ENCODE measurements around the gene MRPS7. TPM values are rescaled to one million over a fixed set of nuclear protein-coding genes. Genes with fewer than 3 reads are reported as not detected.
"Not testable (repeated sequence)": the region's sequence is repeated elsewhere in the genome, so short reads cannot be mapped to it uniquely, and the experiment has no call there.

Gene MRPS7
- total RNA-seq, 2 donors from 2014 or later: 33.9 to 35.6 TPM

- H3K4me3 Mint-ChIP-seq: peak overlapping the region; percentile 89
- ATAC-seq (peak; percentile 32), DNase-seq (peak; percentile 29 to 32 (median 30))
- peaks cover 2% of the 10 kb centered on the region for H3K36me3 Mint-ChIP-seq (ENCODE audit: low read depth)
- peaks cover 26% of the 10 kb centered on the region for H3K4me1 Mint-ChIP-seq
- H3K27me3 Mint-ChIP-seq: no peaks in the 10 kb centered on the region
- no peaks in the 10 kb centered on the region for H3K9me3 ChIP-seq (ENCODE audit: control insufficient read depth, low read length, poor library complexity, severe bottlenecking)
- peak overlapping the region; percentile 80 for H3K27ac Mint-ChIP-seq
Observed at GRCh38 chr17:75270218-75270965, 8.7 kb downstream of the MRPS7 start.

DNA sequence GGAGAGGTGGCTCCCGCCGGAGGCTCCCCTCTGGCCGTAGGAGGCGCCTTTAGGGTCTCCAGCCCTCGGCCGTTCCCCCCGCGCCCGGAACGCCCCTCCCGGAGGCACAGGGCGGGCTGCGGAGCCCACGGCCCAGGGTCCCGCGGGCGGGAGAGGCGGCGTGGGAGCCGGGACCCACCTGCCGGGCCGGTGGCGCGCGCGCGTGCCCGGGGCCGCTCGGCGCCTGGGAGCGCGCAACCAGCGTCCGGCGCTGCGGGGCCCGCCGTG, 9.2 kb downstream of the MRPS7 start, which contains the start of gene MIF4GD:
MIF4GD (minus strand) TSS at position 266 of the 267 bp plus-strand sequence. CDS start 1,036 bp downstream, outside the sequence.
- H3K9me3 ChIP-seq (ENCODE audit: control insufficient read depth, low read length, poor library complexity, severe bottlenecking): no peaks in the 10 kb centered on the region
- peak within 1 kb of the TSS; percentile 90 for H3K4me3 Mint-ChIP-seq
- ATAC-seq: no peak
- peaks cover 26% of the 10 kb centered on the region for H3K4me1 Mint-ChIP-seq
- H3K27ac Mint-ChIP-seq: peak within 1 kb of the TSS; percentile 80
- DNase-seq: no peak
- H3K27me3 Mint-ChIP-seq: no peaks in the 10 kb centered on the region
- H3K36me3 Mint-ChIP-seq (ENCODE audit: low read depth): peaks cover 2% of the 10 kb centered on the region

- Mint-ChIP-seq H3K27me3 (no peaks in the 10 kb centered on the region), H3K4me1 (peaks cover 26% of the 10 kb centered on the region), H3K36me3 (ENCODE audit: low read depth) (peaks cover 2% of the 10 kb centered on the region), H3K4me3 (peak overlapping the region; percentile 90), H3K27ac (peak overlapping the region; percentile 74)
- H3K9me3 ChIP-seq (ENCODE audit: control insufficient read depth, low read length, poor library complexity, severe bottlenecking): no peaks in the 10 kb centered on the region
- ATAC-seq: peak; percentile 92
- DNase-seq: peak; percentile 85 to 92 (median 88)
Observed at GRCh38 chr17:75271233-75271954, 9.7 kb downstream of the MRPS7 start.

- ATAC-seq (no peak), DNase-seq (no peak)
- Mint-ChIP-seq H3K27ac (peak overlapping the region; percentile 81), H3K4me3 (peak overlapping the region; percentile 90), H3K36me3 (ENCODE audit: low read depth) (peaks cover 2% of the 10 kb centered on the region), H3K27me3 (no peaks in the 10 kb centered on the region), H3K4me1 (peaks cover 26% of the 10 kb centered on the region)
- no peaks in the 10 kb centered on the region for H3K9me3 ChIP-seq (ENCODE audit: control insufficient read depth, low read length, poor library complexity, severe bottlenecking)
Observed at GRCh38 chr17:75271955-75272847, 10.5 kb downstream of the MRPS7 start.

DNA sequence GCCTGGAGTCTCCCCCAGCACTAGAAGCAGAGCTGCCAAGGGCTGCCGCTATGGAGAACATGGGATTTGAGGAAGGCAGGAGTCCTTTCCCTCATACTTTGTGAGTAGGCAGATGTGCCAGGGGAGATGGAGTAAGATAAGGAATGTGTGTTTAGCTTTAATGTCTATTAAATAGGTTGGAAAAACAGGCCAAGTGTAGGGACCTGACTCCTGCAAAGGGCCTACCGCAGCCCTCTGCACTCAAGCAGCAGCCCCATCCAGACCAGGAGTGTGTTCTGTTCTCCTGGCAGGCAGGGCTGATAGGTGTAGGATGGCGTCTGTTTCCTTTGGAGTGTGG, 11.1 kb downstream of the MRPS7 start:
- peak overlapping the region; percentile 90 for H3K4me3 Mint-ChIP-seq
- peak overlapping the region; percentile 81 for H3K27ac Mint-ChIP-seq
- H3K27me3 Mint-ChIP-seq: no peaks in the 10 kb centered on the region
- peaks cover 2% of the 10 kb centered on the region for H3K36me3 Mint-ChIP-seq (ENCODE audit: low read depth)
- no peak for DNase-seq
- H3K4me1 Mint-ChIP-seq: peaks cover 26% of the 10 kb centered on the region
- no peak for ATAC-seq
- no peaks in the 10 kb centered on the region for H3K9me3 ChIP-seq (ENCODE audit: control insufficient read depth, low read length, poor library complexity, severe bottlenecking)

DNA sequence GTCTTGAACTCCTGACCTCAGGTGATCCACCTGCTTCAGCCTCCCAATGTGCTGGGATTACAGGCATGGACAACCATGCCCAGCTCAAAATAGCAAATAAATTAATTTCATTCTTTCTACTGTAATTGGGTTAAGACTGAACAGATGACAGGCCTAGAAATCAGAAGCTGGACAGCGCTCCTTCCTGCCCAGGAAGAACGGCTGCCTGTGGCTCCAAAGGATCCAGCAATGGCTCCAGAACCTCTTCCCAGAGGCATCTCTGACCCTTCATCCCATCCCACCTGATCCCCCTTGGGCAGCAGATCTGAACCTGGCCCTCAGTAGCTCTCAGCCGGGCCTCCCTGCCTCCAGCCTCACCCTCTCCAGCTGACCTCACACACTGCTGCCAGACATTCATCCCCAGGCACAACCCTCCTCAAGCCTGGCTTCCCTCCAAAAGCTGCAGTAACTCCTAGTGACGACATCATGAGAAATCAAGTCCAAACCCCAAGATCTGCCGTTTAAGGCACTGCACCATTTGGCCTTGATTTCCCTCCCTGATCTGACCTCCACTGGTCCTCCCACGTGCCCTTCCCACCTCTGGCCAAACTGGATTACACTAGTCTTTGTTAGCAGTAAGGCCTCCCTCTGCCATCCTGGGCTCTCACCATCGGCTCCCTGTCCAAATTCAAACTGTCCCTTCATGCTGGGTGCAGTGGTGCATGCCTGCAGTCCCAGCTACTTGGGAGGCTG, 12.5 kb downstream of the MRPS7 start:
- H3K36me3 Mint-ChIP-seq (ENCODE audit: low read depth): peaks cover 2% of the 10 kb centered on the region
- no peaks in the 10 kb centered on the region for H3K9me3 ChIP-seq (ENCODE audit: control insufficient read depth, low read length, poor library complexity, severe bottlenecking)
- peak overlapping the region; percentile 81 for H3K27ac Mint-ChIP-seq
- H3K27me3 Mint-ChIP-seq: no peaks in the 10 kb centered on the region
- ATAC-seq (no peak), DNase-seq (no peak)
- peaks cover 24% of the 10 kb centered on the region for H3K4me1 Mint-ChIP-seq
- H3K4me3 Mint-ChIP-seq: no peak overlapping the region

GRCh38 chr17:75277664-75278071, 16.0 kb downstream of the MRPS7 start:
- Mint-ChIP-seq H3K4me1 (peaks cover 11% of the 10 kb centered on the region), H3K27me3 (no peaks in the 10 kb centered on the region), H3K4me3 (no peak overlapping the region), H3K36me3 (ENCODE audit: low read depth) (peaks cover 2% of the 10 kb centered on the region), H3K27ac (no peak overlapping the region)
- no peaks in the 10 kb centered on the region for H3K9me3 ChIP-seq (ENCODE audit: control insufficient read depth, low read length, poor library complexity, severe bottlenecking)
- DNase-seq (no peak), ATAC-seq (no peak)

- H3K4me1 Mint-ChIP-seq; H3K4me3 Mint-ChIP-seq; H3K9me3 ChIP-seq (ENCODE audit: control insufficient read depth, low read length, poor library complexity, severe bottlenecking); ATAC-seq; H3K27me3 Mint-ChIP-seq; DNase-seq; H3K36me3 Mint-ChIP-seq (ENCODE audit: low read depth); H3K27ac Mint-ChIP-seq: not testable (repeated sequence)
Observed at GRCh38 chr17:75280189-75280588, 18.5 kb downstream of the MRPS7 start.

GRCh38 chr17:75285123-75285522, 23.4 kb downstream of the MRPS7 start:
- no peaks in the 10 kb centered on the region for H3K27me3 Mint-ChIP-seq
- DNase-seq (no peak), ATAC-seq (no peak)
- no peak overlapping the region for H3K27ac Mint-ChIP-seq
- H3K9me3 ChIP-seq (ENCODE audit: control insufficient read depth, low read length, poor library complexity, severe bottlenecking): no peaks in the 10 kb centered on the region
- H3K36me3 Mint-ChIP-seq (ENCODE audit: low read depth): peaks cover 2% of the 10 kb centered on the region
- peaks cover 12% of the 10 kb centered on the region for H3K4me1 Mint-ChIP-seq
- no peak overlapping the region for H3K4me3 Mint-ChIP-seq

DNA sequence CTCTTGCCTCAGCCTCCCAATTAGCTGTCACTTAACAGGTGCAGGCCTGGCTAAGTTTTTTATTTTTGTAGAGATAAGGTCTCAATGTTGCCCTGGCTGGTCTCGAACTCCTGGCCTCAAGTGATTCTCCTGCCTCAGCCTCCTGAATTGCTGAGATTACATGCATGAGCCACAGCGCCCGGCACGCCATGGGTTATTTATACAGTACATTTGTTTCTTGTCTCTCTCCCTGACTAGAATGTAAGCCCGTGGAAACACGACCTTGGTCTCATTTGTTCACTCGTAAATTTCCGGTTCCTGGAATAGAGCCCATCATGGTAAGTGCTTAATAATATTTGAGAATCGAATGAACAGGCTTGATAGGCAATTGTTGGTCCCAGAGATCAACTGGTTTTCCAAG, 25.5 kb downstream of the MRPS7 start:
- peaks cover 12% of the 10 kb centered on the region for H3K4me1 Mint-ChIP-seq

GRCh38 chr17:75288359-75288758, 26.7 kb downstream of the MRPS7 start:
- Mint-ChIP-seq H3K27ac (peak overlapping the region; percentile 86), H3K36me3 (ENCODE audit: low read depth) (peaks cover 2% of the 10 kb centered on the region), H3K4me1 (peaks cover 12% of the 10 kb centered on the region), H3K27me3 (no peaks in the 10 kb centered on the region), H3K4me3 (peak overlapping the region; percentile 99)
- H3K9me3 ChIP-seq (ENCODE audit: control insufficient read depth, low read length, poor library complexity, severe bottlenecking): no peaks in the 10 kb centered on the region
- ATAC-seq (no peak), DNase-seq (no peak)

More for the DNA sequence above, 25.5 kb downstream of the MRPS7 start:
- Mint-ChIP-seq H3K4me3 (peak overlapping the region; percentile 99), H3K27ac (no peak overlapping the region), H3K36me3 (ENCODE audit: low read depth) (peaks cover 2% of the 10 kb centered on the region), H3K27me3 (no peaks in the 10 kb centered on the region)
- H3K9me3 ChIP-seq (ENCODE audit: control insufficient read depth, low read length, poor library complexity, severe bottlenecking): no peaks in the 10 kb centered on the region
- no peak for ATAC-seq
- DNase-seq: no peak

GRCh38 chr17:75288770-75289114, 27.1 kb downstream of the MRPS7 start:
- peaks cover 2% of the 10 kb centered on the region for H3K36me3 Mint-ChIP-seq (ENCODE audit: low read depth)
- DNase-seq (peak in 2 of 3 donors; percentile 21 to 39), ATAC-seq (peak; percentile 9)
- H3K9me3 ChIP-seq (ENCODE audit: control insufficient read depth, low read length, poor library complexity, severe bottlenecking): no peaks in the 10 kb centered on the region
- H3K4me1 Mint-ChIP-seq: peaks cover 12% of the 10 kb centered on the region
- peak overlapping the region; percentile 99 for H3K27ac Mint-ChIP-seq
- peak overlapping the region; percentile 99 for H3K4me3 Mint-ChIP-seq
- no peaks in the 10 kb centered on the region for H3K27me3 Mint-ChIP-seq
